Measurements from ENCODE around the gene COX5A. TPM values are rescaled to one million over a fixed set of nuclear protein-coding genes. Genes with fewer than 3 reads are reported as not detected.
"Not testable (repeated sequence)": the region's sequence is repeated elsewhere in the genome, so short reads cannot be mapped to it uniquely, and the experiment has no call there.

The COX5A gene
- total and polyA plus RNA-seq, 2 of the 4 experiments (the other 2 are of a cell fraction): 39.8 to 141 TPM

DNA sequence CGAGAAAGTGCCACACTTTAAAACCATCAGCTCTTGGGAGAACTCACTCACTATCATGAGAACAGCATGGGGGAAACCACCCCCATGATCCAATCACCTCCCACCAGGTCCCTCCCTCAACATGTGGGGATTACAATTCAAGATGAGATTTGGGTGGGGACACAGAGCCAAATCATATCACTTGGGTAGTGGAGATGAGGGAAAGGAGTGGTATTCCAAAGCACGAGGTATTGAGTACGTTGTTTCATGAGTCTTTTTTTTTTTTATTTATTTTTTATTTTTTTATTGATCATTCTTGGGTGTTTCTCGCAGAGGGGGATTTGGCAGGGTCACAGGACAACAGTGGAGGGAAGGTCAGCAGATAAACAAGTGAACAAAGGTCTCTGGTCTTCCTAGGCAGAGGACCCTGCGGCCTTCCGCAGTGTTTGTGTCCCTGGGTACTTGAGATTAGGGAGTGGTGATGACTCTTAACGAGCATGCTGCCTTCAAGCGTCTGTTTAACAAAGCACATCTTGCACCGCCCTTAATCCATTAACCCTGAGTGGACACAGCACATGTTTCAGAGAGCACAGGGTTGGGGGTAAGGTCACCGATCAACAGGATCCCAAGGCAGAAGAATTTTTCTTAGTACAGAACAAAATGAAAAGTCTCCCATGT, 50.2 kb downstream of the COX5A start:
- H2BK15ac ChIP-seq (ENCODE audit: low read depth, low read length); H2BK120ac ChIP-seq (ENCODE audit: low read depth, low read length); H2AK5ac ChIP-seq (ENCODE audit: low read depth, low read length); POLR2A ChIA-PET (ENCODE audit: unreplicated experiment); in situ Hi-C loops (cut with MboI; ENCODE audit: low sequenced_read_pairs); H2BK20ac ChIP-seq (ENCODE audit: low read depth, low read length); H3K9me3 ChIP-seq (ENCODE audit: control insufficient read depth, insufficient read depth, low read length); H4K91ac ChIP-seq (ENCODE audit: insufficient read depth, low read depth, low read length); BruUV-seq (replicated peaks); H3K14ac ChIP-seq (replicated peaks; ENCODE audit: low read depth, low read length); H3K27ac ChIP-seq (ENCODE audit: insufficient read depth, low read length); H4K20me1 ChIP-seq (ENCODE audit: insufficient read depth, low read length); H2AK9ac ChIP-seq (replicated peaks; ENCODE audit: low read depth, low read length, poor library complexity); H4K5ac ChIP-seq (ENCODE audit: low read depth, low read length); H4K8ac ChIP-seq (ENCODE audit: low read depth in 2 of 2, low read length in 2 of 2); H3K4me2 ChIP-seq (ENCODE audit: low read depth, low read length); H3K18ac ChIP-seq (ENCODE audit: low read depth, low read length); H3K23ac ChIP-seq (ENCODE audit: low read depth, low read length); ATAC-seq (ENCODE audit: low read depth); H3K27me3 ChIP-seq (ENCODE audit: control insufficient read depth, insufficient read depth, low read length); H3K56ac ChIP-seq (ENCODE audit: extremely low read depth, insufficient read depth, low read length); H3K9ac ChIP-seq (ENCODE audit: low read depth, low read length); H2AFZ ChIP-seq (replicated peaks; ENCODE audit: low read length, poor library complexity); DNase-seq; intact Hi-C loops (cut with micrococcal nuclease); H3K9me1 ChIP-seq (ENCODE audit: insufficient read depth, low read length); H3K4me3 ChIP-seq (ENCODE audit: insufficient read depth, low read depth, low read length); CTCF ChIA-PET; H3K4me1 ChIP-seq (ENCODE audit: control insufficient read depth, insufficient read depth, low read length); H2BK5ac ChIP-seq (ENCODE audit: low read depth, low read length, poor library complexity, severe bottlenecking); dilution Hi-C loops (cut with HindIII; ENCODE audit: low sequenced_read_pairs, unreplicated experiment); H3K4ac ChIP-seq (ENCODE audit: low read depth, low read length): not testable (repeated sequence)
- Histone ChIP-seq H3K36me3 (ENCODE audit: control insufficient read depth, insufficient read depth, low read length) (peaks cover 12% of the 10 kb centered on the region), H3K79me1 (ENCODE audit: low read depth in 1 of 2, low read length in 2 of 2) (peaks cover 16 to 27% of the 10 kb centered on the region in 2 experiments; a peak in 3 of 4 replicates)
- WGBS, 2 experiments (ENCODE audit: extremely low coverage in 2 of 2, insufficient read length in 1 of 2): no CpG with 5 or more reads among the region's 10 CpGs
